Astrocyte of the spinal cord (primary cell): ENCODE results near the gene FTCDNL1.

Source experiments
- DNase-seq: peaks from one replicate; pipeline ENCODE4 v3.0.0; 2011; ENCODE audit warnings: low read depth, low spot score
- H3K4me3 ChIP-seq: 2 replicates; pipeline ENCODE4 v1.5.1; 2011; ENCODE audit warnings: low read depth, mild to moderate bottlenecking, low read length, moderate library complexity
- in situ Hi-C: cut with HindIII; loops from 2 replicates; pipeline ENCODE4 v1.10.0; 2017; ENCODE audit warnings: low sequenced_read_pairs
- TF ChIP-seq, protein P1 (sequence below): IDR thresholded peaks from 2 replicates; pipeline ENCODE4 v1.5.1; 2012; ENCODE audit warnings: low read depth, mild to moderate bottlenecking, low read length, inconsistent platforms

FTCDNL1 gene

GRCh38 chr2:199833525-199833924 is 17.5 kb downstream of the FTCDNL1 start:
- no peak overlapping the region for H3K4me3 ChIP-seq
- TF ChIP-seq, protein P1, sequence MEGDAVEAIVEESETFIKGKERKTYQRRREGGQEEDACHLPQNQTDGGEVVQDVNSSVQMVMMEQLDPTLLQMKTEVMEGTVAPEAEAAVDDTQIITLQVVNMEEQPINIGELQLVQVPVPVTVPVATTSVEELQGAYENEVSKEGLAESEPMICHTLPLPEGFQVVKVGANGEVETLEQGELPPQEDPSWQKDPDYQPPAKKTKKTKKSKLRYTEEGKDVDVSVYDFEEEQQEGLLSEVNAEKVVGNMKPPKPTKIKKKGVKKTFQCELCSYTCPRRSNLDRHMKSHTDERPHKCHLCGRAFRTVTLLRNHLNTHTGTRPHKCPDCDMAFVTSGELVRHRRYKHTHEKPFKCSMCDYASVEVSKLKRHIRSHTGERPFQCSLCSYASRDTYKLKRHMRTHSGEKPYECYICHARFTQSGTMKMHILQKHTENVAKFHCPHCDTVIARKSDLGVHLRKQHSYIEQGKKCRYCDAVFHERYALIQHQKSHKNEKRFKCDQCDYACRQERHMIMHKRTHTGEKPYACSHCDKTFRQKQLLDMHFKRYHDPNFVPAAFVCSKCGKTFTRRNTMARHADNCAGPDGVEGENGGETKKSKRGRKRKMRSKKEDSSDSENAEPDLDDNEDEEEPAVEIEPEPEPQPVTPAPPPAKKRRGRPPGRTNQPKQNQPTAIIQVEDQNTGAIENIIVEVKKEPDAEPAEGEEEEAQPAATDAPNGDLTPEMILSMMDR, result no peak
- in situ Hi-C loops, result no loop called here
- no peak for DNase-seq

- DNase-seq, result no peak
- in situ Hi-C loops, result no loop called here
- TF ChIP-seq, protein P1, result no peak
- H3K4me3 ChIP-seq, result no peak overlapping the region
These were observed 20.5 kb downstream of the FTCDNL1 start for GRCh38 chr2:199830531-199830930.

DNA sequence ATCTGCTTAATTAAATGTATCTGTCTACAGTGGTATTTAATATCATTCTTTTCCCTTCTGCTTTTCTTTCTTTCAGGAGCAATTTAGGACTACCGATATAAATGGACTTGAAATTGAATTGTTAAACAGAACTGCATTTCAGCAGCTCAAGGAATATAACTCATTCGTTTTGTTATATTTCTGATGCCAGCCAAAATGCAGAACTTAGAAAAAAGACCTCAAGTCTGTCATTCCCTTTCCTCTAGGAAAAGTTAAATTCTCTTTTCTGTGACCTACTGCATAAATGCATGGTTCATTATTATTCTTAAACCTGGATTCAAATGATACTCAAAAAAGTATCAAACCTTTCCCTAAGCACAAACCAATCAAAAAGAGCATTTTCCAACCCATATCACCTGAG is 21.4 kb downstream of the FTCDNL1 start:
- no peak for DNase-seq
- in situ Hi-C loops, result no loop called here
- TF ChIP-seq, protein P1, result no peak
- H3K4me3 ChIP-seq, result no peak overlapping the region

GRCh38 chr2:199819746-199820145 is 31.2 kb downstream of the FTCDNL1 start:
- H3K4me3 ChIP-seq, result no peak overlapping the region
- no peak for DNase-seq
- in situ Hi-C loops, result no loop called here
- TF ChIP-seq, protein P1, result no peak

DNA sequence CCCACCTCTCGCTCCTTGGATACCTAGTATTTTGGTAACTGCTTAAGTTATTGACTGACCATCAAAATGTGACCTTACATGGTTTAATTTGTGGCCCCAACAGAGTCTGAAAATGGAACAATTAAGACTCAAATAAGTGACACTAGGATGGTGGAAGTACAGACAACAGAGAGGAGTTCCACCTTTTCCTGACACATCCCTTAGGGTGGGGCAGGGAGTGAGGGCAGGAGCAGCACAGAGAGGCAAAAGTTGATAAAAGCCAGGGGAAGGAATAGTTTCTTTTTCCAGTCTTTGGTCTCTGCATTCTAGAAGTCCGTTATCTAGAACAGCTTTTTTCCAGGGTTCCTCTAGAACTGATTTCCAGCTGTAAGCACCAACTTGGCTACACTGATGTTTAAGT is 32.2 kb downstream of the FTCDNL1 start:
- in situ Hi-C loops, result no loop called here
- no peak for DNase-seq
- TF ChIP-seq, protein P1, result no peak
- H3K4me3 ChIP-seq, result no peak overlapping the region

DNA sequence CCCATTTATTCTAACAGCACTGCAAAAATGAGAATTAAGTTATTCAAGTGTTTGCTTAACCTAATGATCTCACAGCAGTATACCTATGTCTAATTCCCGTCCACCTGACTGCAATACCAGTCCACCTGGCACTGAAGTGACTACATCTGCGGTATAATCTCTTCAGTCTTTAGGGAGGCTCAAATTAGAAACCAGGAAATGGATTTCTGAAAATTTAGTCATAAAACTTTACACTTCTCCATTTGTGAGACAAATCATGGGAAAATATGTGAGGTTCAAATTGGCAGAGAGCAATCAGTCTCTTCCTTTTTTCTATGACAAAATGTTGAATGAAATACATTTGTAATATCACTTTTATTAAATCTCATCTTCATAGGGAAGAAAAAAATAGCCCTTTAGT is 33.0 kb downstream of the FTCDNL1 start:
- in situ Hi-C loops, result no loop called here
- DNase-seq, result no peak
- TF ChIP-seq, protein P1, result no peak
- H3K4me3 ChIP-seq, result no peak overlapping the region

- no peak for DNase-seq
- TF ChIP-seq, protein P1, result no peak
- no peak overlapping the region for H3K4me3 ChIP-seq
- in situ Hi-C loops, result no loop called here
These were observed 36.2 kb downstream of the FTCDNL1 start for GRCh38 chr2:199814817-199815211.
